Stimulated activated CD8-positive, alpha-beta memory T cell treated with anti-CD3 and anti-CD28 coated beads, Interleukin-15, amount 100 ng/mL, for 48 hours (primary cell): ENCODE results near the gene ABCA3.
A peak's percentile ranks its signal among the peaks of the same experiment; 100 is the strongest.
"Not testable (repeated sequence)": the region's sequence is repeated elsewhere in the genome, so short reads cannot be mapped to it uniquely, and the experiment has no call there.

Experiments used
- DNase-seq, 2 donors: peaks; one replicate each; pipeline ENCODE4 v3.0.0-alpha.2; 2020; ENCODE audit warnings: low read depth in 2 of 2

The ABCA3 gene

GRCh38 chr16:2280981-2281542 is 59.5 kb downstream of the ABCA3 start:
- DNase-seq, result no peak

GRCh38 chr16:2280461-2280860 is 60.1 kb downstream of the ABCA3 start:
- no peak for DNase-seq

- no peak for DNase-seq
Observed at GRCh38 chr16:2278956-2279800, 61.4 kb downstream of the ABCA3 start.

GRCh38 chr16:2278272-2278608 is 62.3 kb downstream of the ABCA3 start:
- no peak for DNase-seq

GRCh38 chr16:2277466-2278271 is 62.9 kb downstream of the ABCA3 start:
- DNase-seq, result no peak

- no peak for DNase-seq
Observed at GRCh38 chr16:2276368-2277195, 63.9 kb downstream of the ABCA3 start.

GRCh38 chr16:2275476-2276367 is 64.8 kb downstream of the ABCA3 start:
- no peak for DNase-seq

GRCh38 chr16:2273931-2274330 is 66.6 kb downstream of the ABCA3 start:
- no peak for DNase-seq

- DNase-seq, result no peak
Observed at GRCh38 chr16:2273484-2273883, 67.0 kb downstream of the ABCA3 start.

- DNase-seq, result no peak
Observed at GRCh38 chr16:2271848-2272461, 68.6 kb downstream of the ABCA3 start.

GRCh38 chr16:2270588-2271470 is 69.7 kb downstream of the ABCA3 start:
- no peak for DNase-seq

- no peak for DNase-seq
Observed at GRCh38 chr16:2270070-2270462, 70.5 kb downstream of the ABCA3 start.

- DNase-seq, result peak; percentile 94 to 96
Observed at GRCh38 chr16:2267913-2268666, 72.4 kb downstream of the ABCA3 start, which contains the start of gene RNPS1. Gene RNPS1 (minus strand): TSS chr16:2268126. CDS start chr16:2264643, 3,483 bp downstream.

GRCh38 chr16:2267505-2267912 is 73.0 kb downstream of the ABCA3 start:
- peak in 1 of 2 donors; percentile 61 for DNase-seq

- not testable (repeated sequence) for DNase-seq
Observed at GRCh38 chr16:2266887-2267286, 73.6 kb downstream of the ABCA3 start.

GRCh38 chr16:2263026-2263425 is 77.5 kb downstream of the ABCA3 start:
- DNase-seq, result not testable (repeated sequence)

GRCh38 chr16:2260250-2260649 is 80.3 kb downstream of the ABCA3 start:
- DNase-seq, result no peak

- DNase-seq, result not testable (repeated sequence)
Observed at GRCh38 chr16:2258530-2258929, 82.0 kb downstream of the ABCA3 start.
